ENCODE data around the gene SCN5A. TPM values are rescaled to one million over a fixed set of nuclear protein-coding genes. Genes with fewer than 3 reads are reported as not detected.

SCN5A gene
- total RNA-seq, 1 donor from 2014 or later = not detected

DNA sequence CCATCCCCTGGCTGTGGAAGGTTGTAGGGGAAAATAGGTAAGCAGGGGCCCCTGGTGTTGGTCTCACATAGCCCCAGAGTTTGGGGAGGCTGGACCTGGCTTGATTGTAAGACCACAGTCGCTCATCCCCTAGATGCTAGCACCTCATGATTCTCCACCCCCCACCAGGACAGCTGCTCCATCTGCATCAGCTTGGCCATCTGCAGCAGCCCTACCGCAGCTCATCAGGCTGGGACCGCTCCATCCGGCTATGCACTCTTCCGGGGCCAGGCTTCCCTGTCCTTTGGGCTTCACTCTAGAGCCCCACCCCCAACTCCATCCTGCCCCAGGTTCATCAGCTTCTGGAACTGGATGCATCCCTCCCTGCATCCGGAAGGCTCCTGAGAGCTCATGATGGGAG lies 12.6 kb downstream of the SCN5A start:
- DNase-seq (ENCODE audit: low read depth) (no peak), FAIRE-seq (no peak)
- TF ChIP-seq, protein P1, sequence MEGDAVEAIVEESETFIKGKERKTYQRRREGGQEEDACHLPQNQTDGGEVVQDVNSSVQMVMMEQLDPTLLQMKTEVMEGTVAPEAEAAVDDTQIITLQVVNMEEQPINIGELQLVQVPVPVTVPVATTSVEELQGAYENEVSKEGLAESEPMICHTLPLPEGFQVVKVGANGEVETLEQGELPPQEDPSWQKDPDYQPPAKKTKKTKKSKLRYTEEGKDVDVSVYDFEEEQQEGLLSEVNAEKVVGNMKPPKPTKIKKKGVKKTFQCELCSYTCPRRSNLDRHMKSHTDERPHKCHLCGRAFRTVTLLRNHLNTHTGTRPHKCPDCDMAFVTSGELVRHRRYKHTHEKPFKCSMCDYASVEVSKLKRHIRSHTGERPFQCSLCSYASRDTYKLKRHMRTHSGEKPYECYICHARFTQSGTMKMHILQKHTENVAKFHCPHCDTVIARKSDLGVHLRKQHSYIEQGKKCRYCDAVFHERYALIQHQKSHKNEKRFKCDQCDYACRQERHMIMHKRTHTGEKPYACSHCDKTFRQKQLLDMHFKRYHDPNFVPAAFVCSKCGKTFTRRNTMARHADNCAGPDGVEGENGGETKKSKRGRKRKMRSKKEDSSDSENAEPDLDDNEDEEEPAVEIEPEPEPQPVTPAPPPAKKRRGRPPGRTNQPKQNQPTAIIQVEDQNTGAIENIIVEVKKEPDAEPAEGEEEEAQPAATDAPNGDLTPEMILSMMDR (IDR thresholded peaks at IDR 0.05; ENCODE audit: insufficient read depth, low read length, severe bottlenecking) = no peak
- Histone ChIP-seq H3K27me3 (ENCODE audit: control insufficient read depth, insufficient read depth, low read length) (no peaks in the 10 kb centered on the region), H3K4me3 (ENCODE audit: low read depth, low read length) (no peak overlapping the region), H3K36me3 (ENCODE audit: control insufficient read depth, insufficient read depth, low read length) (no peaks in the 10 kb centered on the region)

DNA sequence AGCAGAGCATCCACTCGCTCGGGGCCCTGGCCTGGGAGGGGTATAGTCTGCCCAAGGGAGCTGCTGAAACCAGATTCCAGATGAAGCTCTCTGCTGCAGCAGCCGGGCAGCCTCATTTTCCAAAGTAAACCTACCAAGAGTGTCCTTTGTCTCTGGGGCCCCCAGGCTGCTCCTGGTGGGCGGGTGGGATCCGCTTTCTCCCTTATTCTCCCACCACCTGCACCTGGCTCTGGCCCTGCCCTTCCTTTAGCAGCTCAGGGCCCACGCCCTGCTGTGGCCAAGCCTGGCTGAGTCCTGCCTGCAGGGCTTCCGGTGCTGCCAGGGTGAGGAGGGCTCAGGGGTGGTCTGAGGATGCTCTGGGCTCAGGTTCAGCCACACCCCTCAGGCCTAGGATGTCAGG lies 13.0 kb downstream of the SCN5A start:
- no peaks in the 10 kb centered on the region for H3K36me3 ChIP-seq (ENCODE audit: control insufficient read depth, insufficient read depth, low read length)
- no peaks in the 10 kb centered on the region for H3K27me3 ChIP-seq (ENCODE audit: control insufficient read depth, insufficient read depth, low read length)
- FAIRE-seq = no peak

DNA sequence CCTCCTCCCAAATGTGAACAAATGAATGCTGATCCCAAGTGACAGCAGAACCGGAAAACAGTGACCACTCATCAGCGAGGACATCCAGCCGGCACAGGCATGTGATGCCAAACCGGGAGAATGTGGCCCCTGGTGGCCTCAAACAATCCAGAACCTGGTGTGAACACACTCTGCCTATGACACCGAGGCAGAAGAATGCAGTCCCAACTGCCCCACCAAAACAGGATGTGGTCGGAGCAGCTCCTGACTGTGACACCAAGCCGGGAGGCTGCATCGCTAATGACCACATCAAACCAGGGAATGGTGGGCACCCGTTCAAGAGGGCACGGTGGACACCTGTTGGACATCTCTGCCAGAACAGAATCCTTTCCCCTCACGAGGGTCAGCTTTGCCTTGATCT lies 15.4 kb downstream of the SCN5A start:
- TF ChIP-seq, protein P1 (IDR thresholded peaks at IDR 0.05; ENCODE audit: insufficient read depth, low read length, severe bottlenecking) = no peak
- FAIRE-seq (no peak), DNase-seq (ENCODE audit: low read depth) (no peak)
- Histone ChIP-seq H3K27me3 (ENCODE audit: control insufficient read depth, insufficient read depth, low read length) (no peaks in the 10 kb centered on the region), H3K36me3 (ENCODE audit: control insufficient read depth, insufficient read depth, low read length) (no peaks in the 10 kb centered on the region), H3K4me3 (ENCODE audit: low read depth, low read length) (no peak overlapping the region)

More for the DNA sequence above, 13.0 kb downstream of the SCN5A start:
- TF ChIP-seq, protein P1 (IDR thresholded peaks at IDR 0.05; ENCODE audit: insufficient read depth, low read length, severe bottlenecking) = no peak
- no peak for DNase-seq (ENCODE audit: low read depth)
- no peak overlapping the region for H3K4me3 ChIP-seq (ENCODE audit: low read depth, low read length)

DNA sequence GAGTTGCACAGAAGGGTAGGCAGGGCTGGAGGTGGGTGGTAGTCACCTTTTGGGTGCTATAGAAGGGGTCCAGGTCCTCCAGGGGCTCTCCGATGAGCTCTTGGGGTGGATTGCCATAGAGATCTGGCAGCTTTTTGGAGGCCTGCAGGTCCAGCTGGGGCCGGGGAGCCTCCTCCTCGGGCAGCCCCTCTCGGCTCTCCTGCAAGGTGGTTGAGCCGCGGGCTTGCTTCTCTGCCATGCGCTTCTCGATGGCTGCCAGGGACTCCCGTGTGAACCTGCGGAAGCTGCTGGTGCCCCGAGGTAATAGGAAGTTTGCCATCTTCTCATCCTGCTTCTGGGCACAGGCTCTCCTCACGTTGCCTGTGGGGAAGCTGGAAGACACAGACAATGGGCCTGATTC lies 16.5 kb downstream of the SCN5A start:
- H3K36me3 ChIP-seq (ENCODE audit: control insufficient read depth, insufficient read depth, low read length) = no peaks in the 10 kb centered on the region
- TF ChIP-seq, protein P1 (IDR thresholded peaks at IDR 0.05; ENCODE audit: insufficient read depth, low read length, severe bottlenecking) = no peak
- FAIRE-seq (no peak), DNase-seq (ENCODE audit: low read depth) (no peak)
- no peak overlapping the region for H3K4me3 ChIP-seq (ENCODE audit: low read depth, low read length)
- H3K27me3 ChIP-seq (ENCODE audit: control insufficient read depth, insufficient read depth, low read length) = no peaks in the 10 kb centered on the region

DNA sequence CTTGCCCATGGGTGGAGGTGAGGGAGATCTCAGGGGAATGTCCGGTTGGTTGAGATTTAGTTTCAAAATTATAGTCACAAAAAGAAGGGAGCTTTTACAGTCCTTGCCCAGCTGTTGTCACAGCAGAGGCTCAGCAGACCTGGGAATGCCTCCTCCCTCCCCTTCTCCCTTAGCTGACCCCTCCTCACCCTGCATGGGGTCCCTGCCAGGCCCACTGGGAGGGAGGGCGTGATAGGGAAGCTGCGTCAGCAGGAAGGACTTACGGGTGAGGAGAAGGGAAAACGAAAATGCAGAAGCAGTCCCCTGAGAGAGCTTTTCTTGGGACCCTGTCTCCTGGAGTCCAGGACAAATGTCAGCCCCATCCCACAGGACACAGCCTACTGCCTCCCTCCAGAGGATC lies 18.9 kb downstream of the SCN5A start:
- Histone ChIP-seq H3K36me3 (ENCODE audit: control insufficient read depth, insufficient read depth, low read length) (no peaks in the 10 kb centered on the region), H3K4me3 (ENCODE audit: low read depth, low read length) (no peak overlapping the region), H3K27me3 (ENCODE audit: control insufficient read depth, insufficient read depth, low read length) (no peaks in the 10 kb centered on the region)
- no peak for FAIRE-seq
- no peak for DNase-seq (ENCODE audit: low read depth)
- TF ChIP-seq, protein P1 (IDR thresholded peaks at IDR 0.05; ENCODE audit: insufficient read depth, low read length, severe bottlenecking) = no peak

DNA sequence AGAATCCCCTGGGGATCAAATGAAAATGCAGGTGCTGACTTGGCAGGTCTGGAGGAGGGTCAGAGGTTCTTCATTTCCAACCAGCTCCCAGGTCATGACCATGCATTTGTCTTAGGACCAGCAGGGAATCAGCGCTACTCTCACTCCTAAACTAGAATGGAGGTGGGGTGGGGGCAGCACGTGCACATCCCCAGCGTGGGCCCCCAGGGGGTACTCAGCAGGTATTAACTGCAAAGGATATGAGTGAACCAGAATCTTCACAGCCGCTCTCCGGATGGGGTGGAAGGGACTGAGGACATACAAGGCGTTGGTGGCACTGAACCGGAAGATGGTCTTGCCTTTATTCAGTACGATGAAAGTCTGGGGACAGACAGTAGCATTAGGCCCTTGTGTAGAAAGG lies 19.4 kb downstream of the SCN5A start:
- no peaks in the 10 kb centered on the region for H3K27me3 ChIP-seq (ENCODE audit: control insufficient read depth, insufficient read depth, low read length)
- no peak for DNase-seq (ENCODE audit: low read depth)
- H3K4me3 ChIP-seq (ENCODE audit: low read depth, low read length) = no peak overlapping the region
- TF ChIP-seq, protein P1 (IDR thresholded peaks at IDR 0.05; ENCODE audit: insufficient read depth, low read length, severe bottlenecking) = no peak
- H3K36me3 ChIP-seq (ENCODE audit: control insufficient read depth, insufficient read depth, low read length) = no peaks in the 10 kb centered on the region
- FAIRE-seq = no peak

Measured in bronchial epithelial cell (primary cell).